A549 (cell line): ENCODE results near the gene ATP10A. TPM values are rescaled to one million over a fixed set of nuclear protein-coding genes. Genes with fewer than 3 reads are reported as not detected.

ENCODE experiments used
- ATAC-seq, 2 experiments: fragments of 200-7000 bp in 1 of 2; fragments of >200 bp in 1 of 2; cut with Nextera tagmentation in 1 of 2; cut with Tn5 transposase in 1 of 2; 3 replicates each; pipeline versions ENCODE4 v1.8.0 to v1.9.1; 2018 to 2020; ENCODE audit warnings: mild to moderate bottlenecking in 1 of 2, moderate library complexity in 1 of 2
- CTCF ChIA-PET: fragments of 300-600 bp; sonication (Branson Sonifier 250); formaldehyde crosslinking; extraction: SDS; loops from one replicate; lab custom pipeline; 2021; ENCODE audit warnings: antibody characterized with exemption, inconsistent platforms; lab: Yijun Ruan, JAX
- POLR2A ChIA-PET: fragments of 350-600 bp; formaldehyde crosslinking; extraction: SDS; loops from one replicate; lab custom pipeline; 2021; ENCODE audit warnings: antibody characterized with exemption, inconsistent platforms; lab: Yijun Ruan, JAX
- DNase-seq, 2 experiments: peaks; one replicate each; pipeline versions ENCODE4 v3.0.0 to v3.0.0-alpha.2; 2011 to 2016; ENCODE audit warnings: low read depth in 1 of 2, low spot score in 1 of 2
- FAIRE-seq: peaks from 2 replicates; lab custom pipeline; 2011; peaks lifted over from hg19 to GRCh38; lab: Jason Lieb, UNC
- H3K27ac ChIP-seq, 2 experiments: fragments of >200 bp; sonication (Bioruptor Twin); formaldehyde crosslinking; 3 replicates each; pipeline ENCODE4 v1.5.1; 2016 to 2017
- H3K4me1 ChIP-seq: fragments of >200 bp; sonication (Bioruptor Twin); formaldehyde crosslinking; 3 replicates; pipeline ENCODE4 v1.6.1; 2016
- H3K4me2 ChIP-seq: fragments of >200 bp; sonication (Bioruptor Twin); formaldehyde crosslinking; 3 replicates; pipeline ENCODE4 v1.6.1; 2016
- H3K4me3 ChIP-seq: fragments of >200 bp; sonication (Bioruptor Twin); formaldehyde crosslinking; 3 replicates; pipeline ENCODE4 v1.5.1; 2016
- H3K9me3 ChIP-seq: fragments of >200 bp; sonication (Bioruptor Twin); formaldehyde crosslinking; 3 replicates; pipeline ENCODE4 v1.6.1; 2016
- BHLHE40 ChIP-seq: IDR thresholded peaks from 2 replicates; pipeline ENCODE4 v1.6.1; 2012; ENCODE audit warnings: low read depth, low read length, inconsistent platforms
- CBX8 ChIP-seq: fragments of 200-600 bp; sonication (generic); IDR thresholded peaks from 2 replicates; pipeline ENCODE4 v1.6.1; 2016
- CHD2 ChIP-seq: fragments of 150-350 bp; IDR thresholded peaks from 2 replicates; pipeline ENCODE4 v1.6.1; 2014; ENCODE audit warnings: low read length; ENCODE audit not compliant: partially characterized antibody
- EHMT2 ChIP-seq: fragments of 200-600 bp; sonication (generic); IDR thresholded peaks from 2 replicates; pipeline ENCODE4 v1.6.1; 2016; ENCODE audit warnings: antibody characterized with exemption, low read depth, mild to moderate bottlenecking, moderate library complexity
- EP300 ChIP-seq, 2 experiments: fragments of >200 bp; sonication (Bioruptor Twin); formaldehyde crosslinking; IDR thresholded peaks; 2 replicates in 1 of 2; 3 replicates in 1 of 2; pipeline ENCODE4 v1.6.1; 2016 to 2017
- ESRRA ChIP-seq: fragments of 150-350 bp; IDR thresholded peaks from 2 replicates; pipeline ENCODE4 v1.6.1; 2014; ENCODE audit warnings: mild to moderate bottlenecking, low read length, borderline replicate concordance
- FOSL2 ChIP-seq, 2 experiments: fragments of 450-650 bp in 1 of 2; fragments of >200 bp in 1 of 2; sonication (Bioruptor Twin) in 1 of 2; formaldehyde crosslinking; IDR thresholded peaks; 2 replicates each; pipeline versions ENCODE4 v1.5.0 to v1.6.1; 2016 to 2020; ENCODE audit warnings: mild to moderate bottlenecking in 1 of 2, moderate library complexity in 1 of 2
- FOXS1 ChIP-seq: fragments of 250-450 bp; sonication (Bioruptor Pico); IDR thresholded peaks from 2 replicates; pipeline ENCODE4 v1.5.0; 2020; ENCODE audit warnings: mild to moderate bottlenecking, moderate library complexity
- GATA3 ChIP-seq: IDR thresholded peaks from 2 replicates; pipeline ENCODE4 v1.6.1; 2012; ENCODE audit warnings: borderline replicate concordance
- HDAC2 ChIP-seq: fragments of 200-600 bp; sonication (generic); IDR thresholded peaks from 2 replicates; pipeline ENCODE4 v1.6.1; 2016
- MAZ ChIP-seq: fragments of 150-350 bp; IDR thresholded peaks from 2 replicates; pipeline ENCODE4 v1.6.1; 2014; ENCODE audit warnings: antibody characterized with exemption, low read depth, low read length, borderline replicate concordance
- NFE2L2 ChIP-seq: fragments of 150-350 bp; conservative IDR thresholded peaks from 2 replicates; pipeline ENCODE4 v1.6.1; 2014; ENCODE audit warnings: low read length
- NR3C1 ChIP-seq: fragments of >200 bp; sonication (Bioruptor Twin); formaldehyde crosslinking; IDR thresholded peaks from 3 replicates; pipeline ENCODE4 v1.6.1; 2017
- PHF8 ChIP-seq: fragments of 200-600 bp; sonication (generic); IDR thresholded peaks from 2 replicates; pipeline ENCODE4 v1.6.1; 2016; ENCODE audit warnings: low read depth, mild to moderate bottlenecking, antibody characterized with exemption, moderate library complexity, borderline replicate concordance
- POLR2A ChIP-seq: IDR thresholded peaks from 2 replicates; pipeline ENCODE4 v1.6.1; 2012; ENCODE audit warnings: mild to moderate bottlenecking, low read length
- RARB ChIP-seq: fragments of 250-450 bp; sonication (Bioruptor Pico); IDR thresholded peaks from 2 replicates; pipeline ENCODE4 v1.8.0; 2021; ENCODE audit warnings: mild to moderate bottlenecking, moderate library complexity
- TP53 ChIP-seq: fragments of 250-450 bp; sonication (Bioruptor Pico); IDR thresholded peaks from 2 replicates; pipeline ENCODE4 v1.5.0; 2021; ENCODE audit warnings: mild to moderate bottlenecking, moderate library complexity
- ZC3H11A ChIP-seq: fragments of 450-650 bp; IDR thresholded peaks from 2 replicates; pipeline ENCODE4 v1.6.1; 2014; ENCODE audit warnings: antibody characterized with exemption, mild to moderate bottlenecking
- WGBS: methylation state at CpG from one replicate; pipeline ENCODE4 v1.1.6; 2017; ENCODE audit errors: missing lambda C conversion rate; 5-methylcytosine and 5-hydroxymethylcytosine counted together
- polyA plus RNA-seq, 4 experiments: library from polyadenylated mRNA; depleted of rRNA in 3 of 4; stranded (reverse); fragments of >200 nt; fragmentation: RNase III in 1 of 4; extraction: RNeasy Plus Mini Kit Qiagen cat#74134 plus additional on column Dnase treatment in 1 of 4; gene quantifications; 2 replicates in 3 of 4; 3 replicates in 1 of 4; pipeline ENCODE4 v1.2.3, GENCODE V29; 2011 to 2017
- TF ChIP-seq, protein P1 (sequence below): fragments of 250-450 bp; sonication (Bioruptor Pico); IDR thresholded peaks from 2 replicates; pipeline ENCODE4 v1.5.0; 2021; ENCODE audit warnings: mild to moderate bottlenecking, moderate library complexity, borderline replicate concordance
- TF ChIP-seq, protein P2 (sequence below): IDR thresholded peaks from 2 replicates; pipeline ENCODE4 v1.6.1; 2012

Gene ATP10A
- polyA plus RNA-seq, 2 of the 4 experiments (the other 2 are of a cell fraction): 5.9 to 7.6 TPM

DNA sequence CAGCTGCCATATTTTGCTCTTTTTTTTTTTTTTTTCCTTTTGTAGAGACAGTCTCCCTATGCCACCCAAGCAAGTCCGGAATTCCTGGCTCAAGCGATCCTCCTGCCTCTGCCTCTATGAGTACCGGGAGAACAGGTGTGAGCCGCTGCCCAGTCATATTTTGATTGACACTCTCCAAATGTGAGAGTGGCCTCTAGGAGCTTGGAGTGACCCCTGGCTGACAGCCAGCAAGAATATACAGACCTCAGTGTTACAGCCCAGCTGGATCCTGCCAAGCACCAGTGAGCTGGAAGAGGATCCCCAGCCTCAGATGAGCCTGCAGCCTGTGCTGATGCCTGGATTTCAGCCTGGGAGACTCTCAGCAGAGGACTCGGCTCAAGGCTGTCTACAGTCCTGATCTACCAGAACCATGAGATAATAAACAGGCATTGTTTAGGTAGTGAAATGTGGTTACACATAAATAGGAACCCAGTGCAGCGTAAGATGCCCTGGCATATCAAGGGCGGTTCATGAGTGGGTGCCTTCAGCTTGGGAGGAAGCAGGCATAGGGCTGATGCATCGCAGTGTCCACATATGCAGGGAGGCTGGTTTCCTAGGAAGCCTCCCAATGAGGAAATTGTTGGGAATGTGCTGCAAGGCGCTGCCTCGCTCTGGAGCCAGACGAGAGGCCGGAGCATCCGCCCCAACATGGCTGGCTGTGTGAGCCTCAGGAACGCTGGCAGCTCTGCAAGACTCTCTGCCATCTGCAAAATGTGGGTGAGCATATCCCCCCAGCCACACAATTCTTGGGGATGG lies 38.9 kb upstream of the ATP10A start:
- peaks cover 32% of the 10 kb centered on the region for H3K4me1 ChIP-seq
- no peak overlapping the region for H3K4me2 ChIP-seq
- DNase-seq (no peak), FAIRE-seq (no peak), ATAC-seq (no peak)
- peak overlapping the region; percentile 35 to 77; a peak in 3 of 6 replicates for H3K27ac ChIP-seq
- 93% methylated on average over 14 of the region's 14 CpGs for WGBS
- H3K9me3 ChIP-seq: no peaks in the 10 kb centered on the region
- TF ChIP-seq PHF8: no peak
- POLR2A ChIA-PET: no interaction called here
- no peak overlapping the region for H3K4me3 ChIP-seq
- CTCF ChIA-PET: no interaction called here

DNA sequence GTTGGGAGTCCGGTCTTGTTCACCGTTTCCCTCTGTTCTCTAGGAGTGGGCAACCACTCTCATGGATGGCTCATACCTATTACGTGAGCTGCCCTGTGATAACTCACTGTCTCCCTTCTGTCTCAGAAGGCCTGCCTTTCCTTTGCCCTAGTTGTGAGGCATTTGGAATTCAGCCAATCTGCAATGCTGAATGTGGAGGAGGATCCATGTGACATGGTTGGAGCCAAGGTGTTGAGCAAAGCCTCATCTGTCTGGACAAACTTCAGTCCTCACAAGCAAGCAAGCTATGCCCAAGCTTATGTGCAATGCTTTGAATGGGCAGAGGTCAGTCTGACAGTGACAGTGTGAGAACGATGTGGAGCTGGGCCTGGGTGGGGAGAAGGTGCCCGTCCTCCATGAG lies 37.8 kb upstream of the ATP10A start:
- TF ChIP-seq FOSL2 (IDR thresholded peaks at IDR 0.05) (no peak), FOSL2 (CRISPR knock-in tag; IDR thresholded peaks at IDR 0.05) (no peak), GATA3 (no peak), RARB (CRISPR knock-in tag) (no peak), POLR2A (no peak), MAZ (no peak), EP300 (IDR thresholded peaks at IDR 0.05) (no peak), FOXS1 (no peak), BHLHE40 (no peak), ZC3H11A (no peak), CBX8 (no peak), HDAC2 (no peak)
- TF ChIP-seq, protein P1, sequence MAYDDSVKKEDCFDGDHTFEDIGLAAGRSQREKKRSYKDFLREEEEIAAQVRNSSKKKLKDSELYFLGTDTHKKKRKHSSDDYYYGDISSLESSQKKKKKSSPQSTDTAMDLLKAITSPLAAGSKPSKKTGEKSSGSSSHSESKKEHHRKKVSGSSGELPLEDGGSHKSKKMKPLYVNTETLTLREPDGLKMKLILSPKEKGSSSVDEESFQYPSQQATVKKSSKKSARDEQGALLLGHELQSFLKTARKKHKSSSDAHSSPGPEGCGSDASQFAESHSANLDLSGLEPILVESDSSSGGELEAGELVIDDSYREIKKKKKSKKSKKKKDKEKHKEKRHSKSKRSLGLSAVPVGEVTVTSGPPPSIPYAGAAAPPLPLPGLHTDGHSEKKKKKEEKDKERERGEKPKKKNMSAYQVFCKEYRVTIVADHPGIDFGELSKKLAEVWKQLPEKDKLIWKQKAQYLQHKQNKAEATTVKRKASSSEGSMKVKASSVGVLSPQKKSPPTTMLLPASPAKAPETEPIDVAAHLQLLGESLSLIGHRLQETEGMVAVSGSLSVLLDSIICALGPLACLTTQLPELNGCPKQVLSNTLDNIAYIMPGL (CRISPR knock-in tag): no peak
- TF ChIP-seq, all 56 proteins: peak for 0
- 80% methylated on average over 3 of the region's 5 CpGs for WGBS
- ATAC-seq (peak; percentile 61 to 74; a peak in 5 of 6 replicates), FAIRE-seq (no peak), DNase-seq (peak in 1 of 2 experiments; percentile 31)
- H3K9me3 ChIP-seq: no peaks in the 10 kb centered on the region
- H3K4me3 ChIP-seq: no peak overlapping the region
- CTCF ChIA-PET: interaction anchor here (0.9 kb wide), 1 partner anchor 15 kb away, joined by 3 read pairs; no protein-coding TSS in a partner anchor
- H3K4me1 ChIP-seq: peaks cover 32% of the 10 kb centered on the region
- H3K4me2 ChIP-seq: no peak overlapping the region
- H3K27ac ChIP-seq: peak overlapping the region; percentile 35 to 77; a peak in 4 of 6 replicates
- POLR2A ChIA-PET: no interaction called here

DNA sequence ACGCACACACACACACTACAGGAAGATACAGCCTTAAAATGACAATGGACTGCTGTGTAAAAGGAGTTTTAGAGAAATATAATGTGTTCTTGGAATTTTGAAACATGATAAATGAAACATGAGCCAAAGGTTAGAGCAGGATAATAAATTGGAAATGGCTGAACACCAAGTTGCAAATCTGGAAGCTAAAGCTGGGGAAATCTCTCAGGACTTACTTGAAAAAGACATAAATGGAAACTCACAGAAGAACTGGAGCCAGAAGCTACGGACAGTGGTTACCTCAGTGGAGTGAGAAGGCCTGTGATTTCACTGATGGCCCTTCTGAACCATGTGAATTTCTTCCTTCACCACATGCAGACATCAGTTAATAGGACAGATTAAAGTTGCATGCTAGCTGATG lies 37.3 kb upstream of the ATP10A start:
- POLR2A ChIA-PET: no interaction called here
- ATAC-seq (no peak), DNase-seq (no peak)
- Histone ChIP-seq H3K9me3 (no peaks in the 10 kb centered on the region), H3K4me1 (peaks cover 31% of the 10 kb centered on the region)
- CTCF ChIA-PET: interaction anchor here (0.9 kb wide), 1 partner anchor 15 kb away, joined by 3 read pairs; no protein-coding TSS in a partner anchor
- TF ChIP-seq, protein P2, sequence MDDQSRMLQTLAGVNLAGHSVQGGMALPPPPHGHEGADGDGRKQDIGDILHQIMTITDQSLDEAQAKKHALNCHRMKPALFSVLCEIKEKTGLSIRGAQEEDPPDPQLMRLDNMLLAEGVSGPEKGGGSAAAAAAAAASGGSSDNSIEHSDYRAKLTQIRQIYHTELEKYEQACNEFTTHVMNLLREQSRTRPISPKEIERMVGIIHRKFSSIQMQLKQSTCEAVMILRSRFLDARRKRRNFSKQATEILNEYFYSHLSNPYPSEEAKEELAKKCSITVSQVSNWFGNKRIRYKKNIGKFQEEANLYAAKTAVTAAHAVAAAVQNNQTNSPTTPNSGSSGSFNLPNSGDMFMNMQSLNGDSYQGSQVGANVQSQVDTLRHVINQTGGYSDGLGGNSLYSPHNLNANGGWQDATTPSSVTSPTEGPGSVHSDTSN: no peak
- no peak for TF ChIP-seq GATA3
- no peak for TF ChIP-seq CHD2
- no peak for TF ChIP-seq ZC3H11A
- TF ChIP-seq ESRRA: no peak
- TF ChIP-seq EHMT2: no peak
- no peak for TF ChIP-seq NR3C1
- TF ChIP-seq NFE2L2: no peak
- TF ChIP-seq TP53 (CRISPR knock-in tag): no peak
- TF ChIP-seq, all 56 proteins: peak for 0
- Histone ChIP-seq H3K4me2 (no peak overlapping the region), H3K4me3 (no peak overlapping the region), H3K27ac (peak overlapping the region; percentile 30 to 77; a peak in 3 of 6 replicates)
- WGBS: 97% methylated on average over 2 of the region's 2 CpGs
- FAIRE-seq: no peak
